ENCODE measurements around the gene HBE1. TPM values are rescaled to one million over a fixed set of nuclear protein-coding genes. Genes with fewer than 3 reads are reported as not detected.

Gene HBE1
- total RNA-seq, 1 experiment from 2014 or later: 3.2 TPM

DNA sequence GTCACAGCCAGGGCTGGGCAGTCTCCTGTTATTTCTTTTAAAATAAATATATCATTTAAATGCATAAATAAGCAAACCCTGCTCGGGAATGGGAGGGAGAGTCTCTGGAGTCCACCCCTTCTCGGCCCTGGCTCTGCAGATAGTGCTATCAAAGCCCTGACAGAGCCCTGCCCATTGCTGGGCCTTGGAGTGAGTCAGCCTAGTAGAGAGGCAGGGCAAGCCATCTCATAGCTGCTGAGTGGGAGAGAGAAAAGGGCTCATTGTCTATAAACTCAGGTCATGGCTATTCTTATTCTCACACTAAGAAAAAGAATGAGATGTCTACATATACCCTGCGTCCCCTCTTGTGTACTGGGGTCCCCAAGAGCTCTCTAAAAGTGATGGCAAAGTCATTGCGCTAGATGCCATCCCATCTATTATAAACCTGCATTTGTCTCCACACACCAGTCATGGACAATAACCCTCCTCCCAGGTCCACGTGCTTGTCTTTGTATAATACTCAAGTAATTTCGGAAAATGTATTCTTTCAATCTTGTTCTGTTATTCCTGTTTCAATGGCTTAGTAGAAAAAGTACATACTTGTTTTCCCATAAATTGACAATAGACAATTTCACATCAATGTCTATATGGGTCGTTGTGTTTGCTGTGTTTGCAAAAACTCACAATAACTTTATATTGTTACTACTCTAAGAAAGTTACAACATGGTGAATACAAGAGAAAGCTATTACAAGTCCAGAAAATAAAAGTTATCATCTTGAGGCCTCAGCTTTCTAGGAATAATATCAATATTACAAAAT is 18.6 kb upstream of the HBE1 start:
- in situ Hi-C loops (cut with HindIII; ENCODE audit: low pct_unique_long_range_greater_than_20kb, low sequenced_read_pairs) (no loop called here), intact Hi-C loops (cut with micrococcal nuclease; ENCODE audit: unreplicated experiment) (loop anchor here (10.0 kb wide), 1 partner anchor 1104 kb away; no protein-coding TSS in a partner anchor)
- no peaks in the 10 kb centered on the region for H3K36me3 ChIP-seq (ENCODE audit: control insufficient read depth, insufficient read depth, low read length)
- no peak overlapping the region for H3K27ac ChIP-seq (ENCODE audit: low read length)
- CTCF ChIA-PET: no interaction called here
- no peaks in the 10 kb centered on the region for H3K27me3 ChIP-seq (ENCODE audit: control insufficient read depth, insufficient read depth, low read length)
- H3K4me3 ChIP-seq (ENCODE audit: low read depth in 2 of 2, low read length in 2 of 2): no peak overlapping the region
- no peak for DNase-seq (ENCODE audit: low read depth, low spot score)
- no peaks in the 10 kb centered on the region for H3K9me3 ChIP-seq (ENCODE audit: control insufficient read depth, insufficient read depth, low read depth, low read length)
- TF ChIP-seq CTCF (IDR thresholded peaks at IDR 0.05) (no peak), TCF7L2 (IDR thresholded peaks at IDR 0.05; ENCODE audit: low read depth, low read length) (no peak), REST (IDR thresholded peaks at IDR 0.05; ENCODE audit: insufficient read depth in 1 of 2, low read depth in 2 of 2, low read length in 1 of 2) (no peak), POLR2AphosphoS5 (IDR thresholded peaks at IDR 0.05; ENCODE audit: low read depth, low read length) (no peak), SIN3A (IDR thresholded peaks at IDR 0.05; ENCODE audit: borderline replicate concordance, insufficient read depth, low read depth, low read length) (no peak)
- no peak for ATAC-seq
- POLR2A ChIA-PET: no interaction called here
- BruUV-seq (replicated peaks): no TSS peak
- H3K4me1 ChIP-seq (ENCODE audit: control insufficient read depth, insufficient read depth, low read length): no peaks in the 10 kb centered on the region

- intact Hi-C loops (cut with micrococcal nuclease; ENCODE audit: unreplicated experiment): loop anchor here (10.0 kb wide), 1 partner anchor 1102 kb away; no protein-coding TSS in a partner anchor
- DNase-seq (ENCODE audit: low read depth, low spot score) (no peak), ATAC-seq (no peak)
- H3K9me3 ChIP-seq (ENCODE audit: control insufficient read depth, insufficient read depth, low read depth, low read length): no peaks in the 10 kb centered on the region
- no peaks in the 10 kb centered on the region for H3K36me3 ChIP-seq (ENCODE audit: control insufficient read depth, insufficient read depth, low read length)
- CTCF ChIA-PET: no interaction called here
- in situ Hi-C loops (cut with HindIII; ENCODE audit: low pct_unique_long_range_greater_than_20kb, low sequenced_read_pairs): no loop called here
- no TSS peak for BruUV-seq (replicated peaks)
- POLR2A ChIA-PET: no interaction called here
- H3K27me3 ChIP-seq (ENCODE audit: control insufficient read depth, insufficient read depth, low read length): no peaks in the 10 kb centered on the region
- TF ChIP-seq POLR2AphosphoS5 (IDR thresholded peaks at IDR 0.05; ENCODE audit: low read depth, low read length) (no peak), SIN3A (IDR thresholded peaks at IDR 0.05; ENCODE audit: borderline replicate concordance, insufficient read depth, low read depth, low read length) (no peak), TCF7L2 (IDR thresholded peaks at IDR 0.05; ENCODE audit: low read depth, low read length) (no peak), CTCF (IDR thresholded peaks at IDR 0.05) (no peak), REST (IDR thresholded peaks at IDR 0.05; ENCODE audit: insufficient read depth in 1 of 2, low read depth in 2 of 2, low read length in 1 of 2) (no peak)
- no peaks in the 10 kb centered on the region for H3K4me1 ChIP-seq (ENCODE audit: control insufficient read depth, insufficient read depth, low read length)
- H3K4me3 ChIP-seq (ENCODE audit: low read depth in 2 of 2, low read length in 2 of 2): no peak overlapping the region
- no peak overlapping the region for H3K27ac ChIP-seq (ENCODE audit: low read length)
Observed at GRCh38 chr11:5286901-5287300, 17.2 kb upstream of the HBE1 start.

Data from Panc1 (cell line).